Activated CD4-positive, alpha-beta T cell treated with anti-CD3 and anti-CD28 coated beads for 1 hour (primary cell): ENCODE results near the gene DACH1.

ENCODE experiments used
- DNase-seq: peaks from one replicate; pipeline ENCODE4 v3.0.0-alpha.2; 2020

Gene DACH1

GRCh38 chr13:71618159-71618558 lies 248.8 kb downstream of the DACH1 start:
- no peak for DNase-seq

GRCh38 chr13:71617265-71617664 lies 249.7 kb downstream of the DACH1 start:
- no peak for DNase-seq

GRCh38 chr13:71613066-71613745 lies 253.8 kb downstream of the DACH1 start:
- DNase-seq, result no peak

GRCh38 chr13:71611292-71611691 lies 255.7 kb downstream of the DACH1 start:
- no peak for DNase-seq

- no peak for DNase-seq
These were observed 256.1 kb downstream of the DACH1 start for GRCh38 chr13:71610876-71611275.

GRCh38 chr13:71609271-71609670 lies 257.7 kb downstream of the DACH1 start:
- DNase-seq, result no peak

GRCh38 chr13:71607575-71607974 lies 259.4 kb downstream of the DACH1 start:
- DNase-seq, result no peak

GRCh38 chr13:71606818-71607217 lies 260.2 kb downstream of the DACH1 start:
- no peak for DNase-seq

GRCh38 chr13:71605744-71606143 lies 261.3 kb downstream of the DACH1 start:
- DNase-seq, result no peak

- no peak for DNase-seq
These were observed 263.7 kb downstream of the DACH1 start for GRCh38 chr13:71603255-71603654.

GRCh38 chr13:71602344-71602743 lies 264.7 kb downstream of the DACH1 start:
- no peak for DNase-seq

GRCh38 chr13:71597150-71597549 lies 269.9 kb downstream of the DACH1 start:
- no peak for DNase-seq

GRCh38 chr13:71596116-71596515 lies 270.9 kb downstream of the DACH1 start:
- no peak for DNase-seq

- no peak for DNase-seq
These were observed 273.4 kb downstream of the DACH1 start for GRCh38 chr13:71593566-71593965.

- DNase-seq, result no peak
These were observed 275.6 kb downstream of the DACH1 start for GRCh38 chr13:71591374-71591773.

- no peak for DNase-seq
These were observed 276.3 kb downstream of the DACH1 start for GRCh38 chr13:71590654-71591148.

- no peak for DNase-seq
These were observed 278.0 kb downstream of the DACH1 start for GRCh38 chr13:71589032-71589431.

GRCh38 chr13:71587817-71588216 lies 279.2 kb downstream of the DACH1 start:
- DNase-seq, result no peak

- no peak for DNase-seq
These were observed 279.8 kb downstream of the DACH1 start for GRCh38 chr13:71587193-71587592.

- no peak for DNase-seq
These were observed 283.4 kb downstream of the DACH1 start for GRCh38 chr13:71583581-71583980.

GRCh38 chr13:71580614-71581013 lies 286.4 kb downstream of the DACH1 start:
- no peak for DNase-seq

- no peak for DNase-seq
These were observed 289.0 kb downstream of the DACH1 start for GRCh38 chr13:71578048-71578447.

- DNase-seq, result no peak
These were observed 289.9 kb downstream of the DACH1 start for GRCh38 chr13:71577127-71577526.

GRCh38 chr13:71576571-71576970 lies 290.4 kb downstream of the DACH1 start:
- no peak for DNase-seq

GRCh38 chr13:71546881-71547280 lies 320.1 kb downstream of the DACH1 start:
- no peak for DNase-seq
